GM19240 (cell line): ENCODE data around the gene APOD.

Experiments used
- DNase-seq: peaks from one replicate; pipeline ENCODE4 v3.0.0; 2011; ENCODE audit warnings: low spot score; ENCODE audit not compliant: insufficient read length

The APOD gene

DNA sequence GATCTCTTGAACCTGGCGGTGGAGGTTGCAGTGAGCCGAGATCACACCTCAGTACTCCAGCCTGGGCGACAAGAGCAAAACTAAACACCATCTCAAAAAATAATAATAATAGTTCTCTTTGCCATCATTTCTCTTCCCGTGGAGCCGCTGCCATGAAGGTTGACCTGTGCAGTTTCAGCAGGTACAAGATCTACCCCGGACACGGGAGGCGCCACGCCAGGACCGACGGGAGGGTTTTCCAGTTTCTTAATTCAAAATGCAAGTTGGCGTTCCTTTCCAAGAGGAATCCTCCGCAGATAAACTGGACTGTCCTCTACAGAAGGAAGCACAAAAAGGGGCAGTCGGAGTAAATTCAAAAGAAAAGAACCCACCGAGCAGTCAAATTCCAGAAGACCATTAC, 29.3 kb downstream of the APOD start:
- DNase-seq = no peak

DNA sequence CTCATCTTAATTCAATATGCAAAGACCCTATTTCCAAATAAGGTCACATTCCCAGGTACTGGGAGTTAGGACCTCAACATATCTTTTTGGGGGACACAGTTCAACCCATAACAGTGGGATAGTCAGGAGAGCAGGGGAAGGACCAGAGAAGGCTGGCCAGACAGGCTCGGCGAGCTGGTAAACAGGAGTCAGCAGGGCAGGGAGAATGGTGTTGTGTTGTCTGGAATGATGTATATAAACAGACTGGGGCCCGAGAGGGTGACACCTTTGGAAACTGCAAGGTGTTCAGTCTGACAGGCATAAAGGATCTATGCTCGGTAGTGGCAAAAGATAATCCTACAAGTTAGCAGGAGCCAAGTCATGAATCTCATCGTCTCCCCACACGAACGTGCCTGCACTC, 30.5 kb downstream of the APOD start:
- no peak for DNase-seq

DNA sequence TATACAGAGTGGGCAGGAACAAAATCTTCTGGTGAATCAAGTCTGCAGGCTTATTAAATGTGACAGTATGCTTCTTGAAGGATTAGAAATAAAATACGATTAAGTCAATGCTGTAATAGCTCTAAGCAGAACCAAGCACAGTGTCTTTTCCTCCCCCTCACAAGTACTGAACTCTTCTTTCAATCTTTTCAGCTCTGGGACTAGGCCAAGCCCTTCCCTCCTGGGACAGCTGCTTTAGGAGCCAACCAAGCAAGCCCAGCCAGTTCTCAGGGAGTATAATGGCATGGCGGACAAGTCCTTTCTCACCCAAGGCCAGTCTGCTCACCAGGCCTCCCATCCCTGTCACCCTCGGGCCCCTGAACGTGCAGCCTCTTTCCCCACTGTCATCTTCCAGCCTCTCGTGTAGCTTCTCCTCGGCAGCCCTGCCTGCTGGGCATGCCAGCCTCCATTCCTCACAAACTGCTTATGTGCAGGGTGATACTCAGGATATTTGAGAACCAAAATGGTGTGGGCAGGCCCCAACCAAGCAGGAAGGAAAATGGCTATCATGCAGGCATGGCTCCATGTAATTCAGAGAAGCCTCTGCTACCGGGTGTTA, 32.3 kb downstream of the APOD start:
- DNase-seq = no peak

DNA sequence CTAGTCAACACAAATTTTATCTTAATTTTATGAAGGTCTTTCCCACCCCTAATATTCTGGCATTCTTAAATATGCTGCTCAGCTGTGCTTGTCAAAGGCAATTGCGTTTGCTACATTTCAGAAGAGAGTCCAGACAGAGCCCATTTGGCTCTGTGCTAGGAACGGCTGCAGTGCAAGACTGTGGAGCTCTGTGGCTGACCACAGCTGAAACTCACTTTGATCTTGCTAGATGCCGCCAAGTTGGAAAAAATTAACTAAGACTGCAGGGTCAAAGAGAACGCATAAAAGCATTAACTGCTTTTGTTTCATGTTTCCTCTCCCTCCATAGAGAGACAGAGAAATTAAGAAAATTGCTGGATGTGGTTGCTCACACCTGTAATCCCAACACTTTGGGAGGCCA, 33.0 kb downstream of the APOD start:
- DNase-seq = no peak

DNA sequence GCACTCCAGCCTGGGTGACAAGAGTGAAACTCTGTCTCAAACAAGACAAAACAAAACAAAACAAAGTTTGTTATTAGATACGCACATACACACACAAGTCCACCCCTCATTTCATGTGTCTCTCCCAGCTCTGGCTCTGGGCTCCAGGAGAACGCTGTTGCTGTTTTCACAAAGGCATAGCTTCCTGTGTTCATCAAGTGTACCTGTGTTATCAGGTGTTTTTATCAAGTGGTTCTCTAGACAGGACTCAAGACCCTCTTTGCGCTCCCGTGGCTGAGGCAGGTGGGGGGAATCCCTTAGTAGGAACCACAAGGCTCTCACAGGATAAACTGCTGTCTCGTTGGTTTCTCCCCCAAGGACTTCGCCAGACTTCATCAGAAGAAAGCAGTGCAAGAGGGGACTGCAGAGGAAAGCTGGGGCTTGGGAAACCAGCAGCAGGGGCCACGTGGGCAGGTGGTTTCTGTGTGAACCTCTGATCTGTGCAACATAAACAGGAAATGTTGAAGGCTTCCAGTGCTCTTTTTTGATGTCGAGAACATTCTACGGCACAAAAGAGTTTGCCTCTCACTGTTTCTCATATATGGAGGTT, 33.7 kb downstream of the APOD start:
- no peak for DNase-seq

DNA sequence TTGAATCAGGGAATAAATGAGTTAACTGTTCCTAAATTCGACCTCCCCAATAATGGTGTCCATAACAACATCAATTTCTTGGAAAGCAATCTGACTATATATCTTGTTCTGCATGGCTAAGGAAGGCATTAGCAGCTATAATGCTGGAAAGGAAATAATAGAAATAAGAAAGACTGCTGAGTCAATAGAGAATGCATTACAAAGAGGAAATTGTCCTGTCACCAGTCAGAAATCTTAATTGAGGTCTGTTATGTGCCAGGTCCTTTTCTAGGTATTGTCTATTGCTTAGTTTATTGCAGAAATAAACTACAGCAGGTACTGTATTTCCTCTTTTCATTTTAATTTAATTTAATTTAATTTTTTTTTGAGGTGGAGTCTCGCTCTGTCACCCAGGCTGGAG, 34.8 kb downstream of the APOD start:
- DNase-seq = no peak

DNA sequence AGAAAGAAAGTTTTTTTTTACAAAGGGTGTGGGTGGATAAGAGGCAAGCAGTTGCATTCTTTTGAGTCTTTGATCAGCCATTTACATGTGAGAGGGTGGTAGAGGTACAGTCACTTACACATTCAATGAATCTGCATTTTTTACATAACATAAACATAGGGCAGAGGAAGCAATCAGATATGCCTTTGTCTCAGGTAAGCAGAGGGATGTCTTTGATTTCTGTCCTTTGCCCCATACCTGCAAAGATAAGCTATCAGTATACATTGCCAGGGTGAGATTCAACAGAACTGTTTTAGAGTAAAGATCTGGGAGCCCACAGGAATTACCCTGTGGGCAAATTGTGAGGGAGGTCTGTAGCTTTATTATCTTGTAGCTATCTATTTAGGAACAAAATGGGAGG, 35.2 kb downstream of the APOD start:
- DNase-seq = no peak

DNA sequence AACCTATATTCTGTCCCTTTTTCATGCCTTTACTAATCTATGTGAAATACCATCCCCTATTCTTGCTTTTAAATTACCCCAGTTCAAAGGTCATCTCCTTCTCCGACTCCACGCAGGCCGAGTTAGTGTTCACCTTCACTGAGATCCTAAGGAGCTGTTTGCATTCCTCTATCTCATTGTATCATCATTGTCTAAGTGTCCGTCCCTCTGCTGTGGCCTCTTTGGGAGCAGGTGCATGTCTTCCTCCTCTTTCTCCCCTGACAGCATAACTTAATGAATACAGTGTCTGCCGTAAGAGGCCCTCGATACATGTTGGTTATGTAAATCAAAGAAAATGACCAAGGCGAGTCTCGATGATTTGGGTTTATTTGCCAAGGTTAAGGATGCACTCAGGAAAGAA, 35.7 kb downstream of the APOD start:
- no peak for DNase-seq

DNA sequence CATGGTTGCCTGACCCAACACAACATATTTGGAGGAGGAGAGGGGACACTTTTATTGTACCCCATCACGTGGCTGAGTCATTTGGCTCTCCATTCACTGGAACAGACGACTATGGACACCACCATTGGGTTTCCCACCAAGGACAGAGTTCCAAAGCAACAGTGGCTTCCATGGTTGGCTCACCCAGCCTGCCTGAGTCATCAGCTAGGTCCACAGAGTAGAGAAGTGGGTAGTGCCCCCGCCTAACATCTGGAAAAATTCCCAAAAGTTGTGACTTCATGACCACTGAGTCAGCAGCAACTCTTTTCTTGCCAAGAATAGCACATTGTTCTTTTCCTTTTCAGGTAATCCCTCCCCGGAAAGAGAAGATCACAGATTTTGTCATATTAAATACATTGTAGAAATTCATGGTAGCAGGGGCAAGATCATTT, 37.6 kb downstream of the APOD start:
- no peak for DNase-seq

DNA sequence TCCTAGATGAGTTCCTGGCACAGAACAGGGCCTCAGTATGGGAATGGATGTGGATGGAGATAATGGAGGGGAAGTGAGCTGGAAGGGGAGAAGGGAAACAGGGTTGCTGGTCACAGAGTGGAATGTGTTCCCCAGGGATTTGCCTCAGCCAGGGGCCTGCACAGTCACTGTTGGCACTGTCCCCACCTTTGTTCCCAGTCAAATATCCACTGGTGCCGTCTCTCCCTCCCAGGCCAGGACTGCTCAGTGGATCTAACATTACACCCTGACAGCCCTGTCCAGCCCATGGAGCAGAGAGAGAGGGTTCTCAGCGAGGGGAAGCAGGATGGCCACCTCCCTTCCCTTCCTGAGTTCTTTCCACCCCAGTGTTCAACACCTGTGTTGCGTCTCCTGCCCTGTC, 39.1 kb downstream of the APOD start:
- DNase-seq = no peak

DNA sequence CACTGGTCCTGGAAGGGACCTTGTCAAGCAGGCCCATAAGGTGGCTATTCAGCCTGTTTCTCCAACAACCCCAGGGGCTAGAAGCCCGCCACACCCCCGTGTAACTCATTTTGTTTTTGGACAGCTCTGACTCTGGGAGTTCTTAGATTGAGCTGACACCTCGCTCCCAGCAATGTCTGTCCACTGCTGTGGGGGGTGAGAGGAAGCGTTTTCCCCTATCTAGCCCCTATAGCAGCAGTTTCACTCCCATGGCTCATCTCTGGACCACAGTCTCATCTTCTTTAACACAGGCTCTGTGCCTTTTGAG, 39.6 kb downstream of the APOD start:
- DNase-seq = no peak

DNA sequence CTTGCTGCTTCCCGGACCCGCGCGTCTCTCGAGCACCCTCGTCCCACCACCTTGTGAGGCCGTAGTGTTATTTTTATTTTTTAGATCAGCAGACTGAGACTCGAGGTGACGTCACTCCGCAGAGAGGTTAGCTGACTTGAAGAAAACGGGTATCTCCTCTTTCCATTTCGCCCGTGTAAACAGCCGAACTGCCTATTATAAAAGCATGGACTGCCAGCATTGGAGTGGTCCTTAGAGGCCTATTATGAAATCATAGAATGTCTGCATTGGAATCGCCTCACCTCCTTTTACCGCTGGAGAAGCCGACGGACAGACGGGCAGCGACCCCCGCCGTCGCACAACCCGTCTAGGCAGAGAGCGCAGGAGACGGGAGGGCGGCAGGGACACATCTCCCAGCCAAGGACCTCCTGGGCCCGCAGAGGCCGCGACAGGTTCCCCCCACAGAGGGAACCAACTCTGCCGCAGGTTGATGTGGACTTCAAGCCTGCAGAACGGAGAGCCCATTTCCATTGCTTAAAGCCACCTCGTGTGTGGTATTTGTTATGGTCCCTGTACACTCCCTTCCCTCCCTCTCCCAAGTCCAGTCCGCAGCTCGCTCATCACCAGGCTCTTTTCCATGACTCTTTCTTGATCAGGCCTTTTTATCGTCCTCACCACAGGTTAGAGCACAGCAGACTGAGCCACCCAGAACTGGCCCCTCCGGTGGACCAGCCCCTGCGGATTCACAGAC, 40.1 kb downstream of the APOD start:
- DNase-seq = no peak

DNA sequence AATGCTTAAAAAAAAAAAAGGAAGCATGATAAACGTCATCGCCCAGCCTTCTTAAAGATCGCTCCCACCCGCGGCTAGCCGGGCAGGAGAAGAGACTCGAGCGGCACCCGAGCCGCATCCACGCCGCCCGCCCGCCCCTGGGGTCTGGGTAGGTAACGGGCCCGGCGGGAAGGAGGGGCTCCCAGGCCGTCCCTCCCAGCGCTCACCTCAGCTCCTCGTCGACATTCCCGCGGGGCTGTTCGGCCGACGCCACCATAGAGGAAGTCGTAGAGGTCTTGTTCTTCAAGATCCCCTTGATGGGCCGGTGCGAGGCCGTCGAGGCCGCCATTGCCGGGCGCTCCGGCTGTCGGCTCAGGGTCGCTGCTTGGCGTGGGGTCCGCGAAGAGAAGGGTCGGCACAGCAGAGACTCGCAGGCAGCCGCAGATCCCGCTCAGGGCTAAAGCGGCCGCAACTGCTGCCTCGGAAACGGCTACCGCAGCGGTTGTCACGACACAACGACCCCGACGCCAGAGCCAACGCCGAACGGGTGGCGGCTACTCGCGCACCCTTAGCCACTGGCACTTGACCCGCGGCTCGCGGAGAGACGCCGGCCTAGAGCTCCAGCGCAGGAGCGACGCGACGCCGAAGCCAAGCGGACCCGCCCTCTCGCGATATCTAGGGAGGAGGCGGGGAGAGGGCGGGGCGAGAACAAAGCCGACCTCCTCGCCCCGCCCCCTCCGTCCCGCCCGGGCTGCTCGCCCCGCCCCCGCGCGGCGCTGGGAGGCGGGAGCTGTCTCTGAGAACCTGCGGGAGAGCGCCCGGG, 40.8 kb downstream of the APOD start, which contains the start of gene PPP1R2:
Gene PPP1R2, minus strand, starts transcription at position 628 of the 802 bp plus-strand sequence. Its CDS starts 300 bp downstream, at position 328.
- peak; percentile 52 for DNase-seq

DNA sequence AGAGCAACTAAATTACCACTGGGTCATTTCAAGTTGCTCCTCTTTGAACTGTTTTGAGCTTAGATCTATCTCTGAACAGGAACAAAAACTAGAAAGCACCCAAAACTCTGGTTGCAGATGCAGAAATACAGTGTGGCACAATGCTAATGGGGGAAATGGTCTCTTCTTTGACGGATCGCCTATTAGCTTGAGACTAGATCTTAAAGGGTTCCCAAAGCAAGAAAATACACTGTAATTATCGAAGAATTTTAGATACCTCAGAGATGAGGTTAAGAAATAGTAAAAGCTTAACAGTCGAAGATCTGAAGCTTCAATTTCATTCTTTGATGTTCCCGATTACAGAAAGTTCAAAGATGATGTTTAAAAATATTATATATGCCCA, 41.4 kb downstream of the APOD start:
- DNase-seq = no peak

DNA sequence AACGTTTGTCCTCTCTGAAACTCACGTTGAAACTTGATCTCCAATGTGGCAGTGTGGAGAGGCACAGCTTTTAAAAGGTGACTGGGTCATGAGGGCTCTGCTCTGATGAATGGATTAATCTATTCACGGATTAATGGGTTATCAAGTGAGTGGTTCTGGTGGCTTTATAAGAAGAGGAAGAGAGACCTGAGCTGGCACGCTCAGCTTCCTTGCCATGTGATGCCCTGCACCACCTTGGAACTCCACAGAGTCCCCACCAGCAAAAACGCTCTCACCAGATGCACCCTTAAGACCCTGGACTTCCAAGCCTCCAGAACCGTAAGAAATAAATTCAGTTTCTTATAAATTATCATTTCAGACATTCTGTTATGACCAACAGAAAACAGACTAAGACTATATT, 43.2 kb downstream of the APOD start:
- DNase-seq = no peak

DNA sequence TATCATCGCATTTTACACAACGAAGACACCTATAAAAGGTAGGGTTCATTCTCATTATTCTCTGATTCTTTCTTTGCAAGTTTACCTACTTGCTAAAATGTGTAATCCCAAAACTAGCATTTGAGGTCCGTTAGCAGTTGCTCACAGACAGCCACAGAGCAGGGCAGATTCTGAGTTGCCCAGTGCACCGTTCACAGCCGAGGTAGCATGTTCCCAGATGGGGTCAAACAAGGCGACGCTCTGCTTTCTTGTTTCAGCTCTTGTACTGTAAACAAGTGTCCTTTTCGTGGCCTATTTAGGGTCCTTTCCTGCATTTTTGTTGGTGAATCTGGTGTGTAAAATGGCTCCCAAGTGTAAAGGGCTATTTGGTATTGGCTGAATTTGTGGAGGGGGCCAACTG, 43.7 kb downstream of the APOD start:
- DNase-seq = no peak

DNA sequence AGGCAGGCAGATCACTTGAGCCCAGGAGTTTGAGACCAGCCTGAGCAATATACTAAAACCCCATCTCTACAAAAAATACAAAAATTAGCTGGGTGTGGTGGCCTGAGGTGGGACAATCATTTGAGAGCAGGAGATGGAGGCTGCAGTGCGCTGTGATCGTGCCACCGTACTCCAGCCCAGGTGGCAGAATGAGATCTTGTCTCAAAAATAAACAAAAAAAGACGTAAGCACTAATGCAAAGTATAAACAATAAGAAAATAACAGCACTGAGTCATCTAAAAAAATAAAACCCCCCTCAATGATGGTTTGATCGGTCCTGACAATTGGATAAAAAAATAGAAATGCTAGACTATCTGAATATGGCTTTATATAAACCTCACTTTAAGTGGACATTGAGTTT, 44.3 kb downstream of the APOD start:
- DNase-seq = no peak

DNA sequence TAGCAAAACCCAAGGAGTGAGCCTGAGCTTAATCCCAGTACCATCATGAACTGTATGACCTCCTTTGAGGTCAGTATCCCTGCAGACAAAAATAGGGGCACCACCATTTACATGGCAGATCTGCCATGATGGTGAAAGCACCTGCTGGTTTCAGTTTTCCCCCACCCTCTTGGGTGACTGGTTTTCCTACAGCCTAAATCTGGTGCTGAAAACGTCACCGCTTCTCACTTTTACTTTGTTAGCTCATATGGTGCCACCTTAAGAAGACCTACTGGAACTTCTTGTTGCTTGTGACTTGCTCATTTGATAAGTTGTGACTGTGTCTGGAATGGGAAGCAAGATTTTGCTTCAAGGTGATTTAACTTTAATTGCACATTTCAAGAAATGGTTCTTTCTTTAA, 45.7 kb downstream of the APOD start:
- peak; percentile 27 for DNase-seq

DNA sequence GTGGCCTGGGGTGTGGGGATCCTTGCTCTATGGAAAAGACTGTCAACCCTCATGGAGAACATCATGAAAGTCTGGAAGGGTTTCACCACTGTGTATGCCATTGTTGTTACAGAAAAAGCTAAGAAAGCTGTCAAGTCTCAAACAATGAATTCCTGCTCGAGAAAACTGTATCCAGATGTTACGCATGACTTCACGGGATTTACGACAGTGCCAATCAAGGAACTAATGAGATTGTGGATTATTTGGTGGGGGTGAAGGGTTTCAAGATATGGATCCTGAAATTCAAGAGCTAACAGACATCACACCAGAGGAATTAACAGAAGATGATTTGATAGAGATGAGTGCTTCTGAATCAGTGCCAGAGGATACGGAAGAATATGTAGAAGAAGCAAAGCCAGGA, 48.4 kb downstream of the APOD start:
- no peak for DNase-seq

DNA sequence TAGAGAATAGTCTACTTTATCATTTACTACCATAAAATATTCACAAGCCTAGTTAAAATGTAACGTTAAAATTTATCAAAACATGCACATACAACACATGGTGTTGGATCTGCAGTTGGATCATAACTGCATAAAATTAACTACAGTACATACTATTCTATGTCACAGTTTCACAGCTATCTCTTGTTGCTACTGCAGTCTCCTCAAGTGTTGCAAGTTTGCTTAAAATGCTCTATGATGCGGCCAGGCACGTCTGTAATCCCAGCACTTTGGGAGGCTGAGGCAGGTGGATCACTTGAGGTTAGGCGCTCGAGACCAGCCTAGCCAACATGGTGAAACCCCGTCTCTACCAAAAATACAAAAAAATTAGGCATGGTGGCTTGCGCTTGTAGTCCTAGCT, 50.9 kb downstream of the APOD start:
- no peak for DNase-seq

DNA sequence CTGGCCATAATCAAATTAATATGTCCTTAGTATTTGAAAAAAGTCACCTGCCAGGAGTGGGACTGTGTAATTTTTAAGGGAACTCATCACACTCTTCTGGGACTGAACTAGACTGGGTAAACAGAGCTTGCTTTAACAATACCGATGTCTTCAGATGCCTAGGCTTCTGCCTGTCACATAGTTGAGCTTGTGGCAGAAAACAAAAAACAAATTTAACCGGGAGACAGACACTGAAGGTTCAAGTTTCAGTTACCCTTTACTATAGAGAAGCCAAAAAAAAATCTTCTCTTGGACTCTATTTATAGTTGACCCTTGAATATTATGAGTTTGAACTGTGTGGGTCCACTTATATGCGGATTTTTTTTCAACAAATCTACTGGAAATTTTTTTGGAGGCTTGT, 51.4 kb downstream of the APOD start:
- DNase-seq = no peak

DNA sequence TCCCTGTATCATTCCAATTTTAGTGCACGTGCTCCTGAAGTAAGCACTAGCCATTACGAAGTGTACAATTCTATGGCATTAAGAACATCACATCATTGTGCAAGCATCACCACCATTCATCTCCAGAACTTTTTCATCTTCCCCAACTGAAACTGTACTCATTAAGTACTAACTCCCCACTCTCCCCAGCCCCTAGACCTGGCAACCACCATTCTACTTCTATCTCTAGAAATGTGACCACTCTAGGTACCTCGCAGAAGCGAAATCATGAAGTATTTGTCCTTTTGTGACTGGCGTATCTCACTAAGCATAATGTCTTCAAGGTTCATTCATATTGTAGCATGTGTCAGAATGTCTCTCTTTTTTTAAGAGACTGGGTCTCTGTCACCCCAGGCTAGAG, 52.1 kb downstream of the APOD start:
- DNase-seq = no peak
